Measurements from ENCODE around the gene PNLDC1. TPM values are rescaled to one million over a fixed set of nuclear protein-coding genes. Genes with fewer than 3 reads are reported as not detected.

The PNLDC1 gene
- total and polyA plus RNA-seq, 7 donors = 0.09 to 0.49 (median 0.17) TPM; not detected in 2

DNA sequence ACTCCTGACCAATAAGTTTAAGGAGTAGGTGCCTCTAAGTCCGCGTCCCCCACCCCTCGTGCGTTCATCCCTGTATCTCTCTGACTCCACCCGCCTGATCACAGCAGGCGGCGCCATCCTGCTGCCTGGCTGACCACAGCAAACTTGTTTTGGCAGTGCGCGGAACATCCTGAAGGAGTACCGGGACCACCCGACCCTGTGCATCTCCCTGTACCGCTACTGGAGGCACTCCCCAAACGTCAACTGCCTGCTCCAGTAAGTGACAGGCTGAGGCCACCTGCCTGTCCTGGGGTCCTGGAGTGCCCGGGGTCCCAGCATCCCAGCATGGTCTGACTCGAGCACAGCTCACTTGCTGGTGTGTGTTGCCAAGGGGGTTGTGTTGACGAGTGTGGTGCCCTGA, 19.0 kb downstream of the PNLDC1 start:
- no peak overlapping the region for H3K4me3 ChIP-seq

DNA sequence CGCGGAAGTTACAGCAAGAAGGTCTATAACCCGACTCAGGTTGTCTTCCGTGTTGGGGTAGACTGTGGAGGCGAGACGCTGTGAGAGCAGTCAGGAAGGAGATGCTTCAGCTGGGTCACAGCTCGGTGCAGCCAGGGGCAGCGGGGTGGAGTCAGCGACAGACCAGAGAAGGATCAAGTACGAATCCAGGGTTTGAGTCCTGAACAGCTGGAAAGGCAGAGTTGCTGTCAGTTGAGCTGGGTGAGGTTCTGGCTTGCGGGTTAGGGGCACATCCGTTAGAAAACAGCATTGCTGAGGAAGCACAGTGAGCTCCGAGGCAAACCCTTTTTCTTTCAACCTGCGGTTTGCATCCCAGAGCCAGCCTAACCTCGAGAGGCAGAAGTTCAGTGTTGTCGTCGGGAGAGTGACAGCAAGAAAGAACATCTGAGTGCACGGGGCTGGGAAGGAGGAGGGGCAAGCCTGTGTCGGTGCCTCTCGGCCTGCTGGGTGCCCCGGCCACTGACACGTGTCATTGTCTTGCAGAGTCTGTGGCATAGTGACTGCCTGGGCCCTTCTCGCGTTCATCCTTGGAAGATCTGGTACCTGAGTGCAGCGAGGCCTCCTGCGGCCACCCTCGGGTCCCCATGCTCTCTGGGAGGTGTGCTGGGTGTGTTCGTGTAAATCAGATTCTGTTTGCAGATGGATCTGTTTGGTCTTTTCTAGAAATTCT, 20.0 kb downstream of the PNLDC1 start:
- H3K27me3 ChIP-seq (ENCODE audit: insufficient read depth in 3 of 3, low read length in 2 of 3) = no peaks in the 10 kb centered on the region
- WGBS, 3 donors = 53 to 63% (median 60%) methylated on average over 28 of the region's 28 CpGs
- no peak overlapping the region for H3K27ac ChIP-seq
- H3K4me3 ChIP-seq = no peak overlapping the region
- no peaks in the 10 kb centered on the region for H3K9me3 ChIP-seq
- H3K36me3 ChIP-seq (ENCODE audit: insufficient read depth in 1 of 2, low read depth in 1 of 2) = peaks cover 0 to 18% of the 10 kb centered on the region in 2 donors
- no peak for DNase-seq
- ATAC-seq = no peak
- TF ChIP-seq, protein P1, sequence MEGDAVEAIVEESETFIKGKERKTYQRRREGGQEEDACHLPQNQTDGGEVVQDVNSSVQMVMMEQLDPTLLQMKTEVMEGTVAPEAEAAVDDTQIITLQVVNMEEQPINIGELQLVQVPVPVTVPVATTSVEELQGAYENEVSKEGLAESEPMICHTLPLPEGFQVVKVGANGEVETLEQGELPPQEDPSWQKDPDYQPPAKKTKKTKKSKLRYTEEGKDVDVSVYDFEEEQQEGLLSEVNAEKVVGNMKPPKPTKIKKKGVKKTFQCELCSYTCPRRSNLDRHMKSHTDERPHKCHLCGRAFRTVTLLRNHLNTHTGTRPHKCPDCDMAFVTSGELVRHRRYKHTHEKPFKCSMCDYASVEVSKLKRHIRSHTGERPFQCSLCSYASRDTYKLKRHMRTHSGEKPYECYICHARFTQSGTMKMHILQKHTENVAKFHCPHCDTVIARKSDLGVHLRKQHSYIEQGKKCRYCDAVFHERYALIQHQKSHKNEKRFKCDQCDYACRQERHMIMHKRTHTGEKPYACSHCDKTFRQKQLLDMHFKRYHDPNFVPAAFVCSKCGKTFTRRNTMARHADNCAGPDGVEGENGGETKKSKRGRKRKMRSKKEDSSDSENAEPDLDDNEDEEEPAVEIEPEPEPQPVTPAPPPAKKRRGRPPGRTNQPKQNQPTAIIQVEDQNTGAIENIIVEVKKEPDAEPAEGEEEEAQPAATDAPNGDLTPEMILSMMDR (IDR thresholded peaks at IDR 0.05) = no peak
- intact Hi-C loops (cut with DNase I) = no loop called here
- H3K4me1 ChIP-seq = no peaks in the 10 kb centered on the region

More for the DNA sequence above, 19.0 kb downstream of the PNLDC1 start:
- H3K4me1 ChIP-seq = no peaks in the 10 kb centered on the region
- TF ChIP-seq, protein P1 (IDR thresholded peaks at IDR 0.05) = no peak
- peaks cover 0 to 18% of the 10 kb centered on the region in 2 donors for H3K36me3 ChIP-seq (ENCODE audit: insufficient read depth in 1 of 2, low read depth in 1 of 2)
- WGBS, 3 donors = 88 to 90% (median 88%) methylated on average over 16 of the region's 16 CpGs
- DNase-seq (no peak), ATAC-seq (no peak)
- no peaks in the 10 kb centered on the region for H3K9me3 ChIP-seq
- no peak overlapping the region for H3K27ac ChIP-seq
- H3K27me3 ChIP-seq (ENCODE audit: insufficient read depth in 3 of 3, low read length in 2 of 3) = no peaks in the 10 kb centered on the region
- intact Hi-C loops (cut with DNase I) = no loop called here

DNA sequence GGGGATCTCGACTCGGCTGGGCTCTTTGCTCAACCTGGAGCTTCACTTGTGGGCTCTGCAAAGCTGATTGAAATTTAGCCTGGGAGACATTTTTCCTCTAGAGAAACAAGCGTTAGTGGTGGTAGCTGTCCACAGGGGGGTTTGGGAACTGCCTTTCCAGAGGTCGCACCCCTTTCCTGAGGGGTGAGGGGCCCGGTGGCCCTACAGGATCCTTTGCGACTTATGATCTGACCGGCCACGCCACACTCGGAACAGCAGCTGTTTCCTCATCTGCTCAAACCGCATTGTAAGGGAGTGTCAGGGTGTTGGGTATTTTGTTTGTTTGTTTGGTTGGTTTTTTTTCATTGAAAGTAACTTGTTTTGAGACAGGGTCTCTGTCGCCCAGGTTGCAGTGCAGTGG, 21.0 kb downstream of the PNLDC1 start:
- DNase-seq = no peak
- WGBS, 3 donors = 76 to 83% (median 77%) methylated on average over 11 of the region's 11 CpGs
- Histone ChIP-seq H3K27ac (no peak overlapping the region), H3K9me3 (no peaks in the 10 kb centered on the region), H3K4me1 (no peaks in the 10 kb centered on the region), H3K4me3 (no peak overlapping the region), H3K27me3 (ENCODE audit: insufficient read depth in 3 of 3, low read length in 2 of 3) (no peaks in the 10 kb centered on the region), H3K36me3 (ENCODE audit: insufficient read depth in 1 of 2, low read depth in 1 of 2) (peaks cover 0 to 18% of the 10 kb centered on the region in 2 donors)
- ATAC-seq = no peak
- intact Hi-C loops (cut with DNase I) = no loop called here
- TF ChIP-seq, protein P1 (IDR thresholded peaks at IDR 0.05) = no peak

DNA sequence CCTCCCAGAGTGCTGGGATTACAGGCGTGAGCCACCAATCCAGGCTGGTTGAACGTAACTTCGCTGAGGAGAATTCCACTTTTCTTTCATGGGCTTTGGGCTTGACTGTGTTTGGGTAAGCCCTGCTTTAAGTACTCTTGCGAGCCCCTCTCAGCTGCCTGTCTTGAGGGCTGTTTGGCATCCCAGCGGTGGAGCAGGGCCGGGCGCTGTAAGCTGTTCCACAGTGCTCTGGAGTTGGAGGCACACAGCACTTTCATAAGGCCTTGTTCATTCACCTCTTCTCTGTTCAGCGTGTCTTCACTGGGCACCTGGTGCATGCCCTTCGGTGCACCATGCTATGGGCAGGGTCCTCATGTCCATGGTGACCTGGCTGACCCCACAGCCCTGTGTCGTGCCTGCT, 21.6 kb downstream of the PNLDC1 start:
- 93 to 95% (median 93%) methylated on average over 10 of the region's 10 CpGs for whole genome bisulfite sequencing, 3 donors

More for the DNA sequence above, 21.6 kb downstream of the PNLDC1 start:
- ATAC-seq = no peak
- Histone ChIP-seq H3K9me3 (no peaks in the 10 kb centered on the region), H3K27ac (no peak overlapping the region), H3K27me3 (ENCODE audit: insufficient read depth in 3 of 3, low read length in 2 of 3) (no peaks in the 10 kb centered on the region), H3K36me3 (ENCODE audit: insufficient read depth in 1 of 2, low read depth in 1 of 2) (peaks cover 0 to 18% of the 10 kb centered on the region in 2 donors), H3K4me1 (peaks cover under 1% of the 10 kb centered on the region), H3K4me3 (no peak overlapping the region)
- DNase-seq = no peak
- intact Hi-C loops (cut with DNase I) = no loop called here
- TF ChIP-seq, protein P1 (IDR thresholded peaks at IDR 0.05) = no peak

Data from psoas muscle (tissue), 8 donors.